Measurements from ENCODE around the gene HAT1.

DNA sequence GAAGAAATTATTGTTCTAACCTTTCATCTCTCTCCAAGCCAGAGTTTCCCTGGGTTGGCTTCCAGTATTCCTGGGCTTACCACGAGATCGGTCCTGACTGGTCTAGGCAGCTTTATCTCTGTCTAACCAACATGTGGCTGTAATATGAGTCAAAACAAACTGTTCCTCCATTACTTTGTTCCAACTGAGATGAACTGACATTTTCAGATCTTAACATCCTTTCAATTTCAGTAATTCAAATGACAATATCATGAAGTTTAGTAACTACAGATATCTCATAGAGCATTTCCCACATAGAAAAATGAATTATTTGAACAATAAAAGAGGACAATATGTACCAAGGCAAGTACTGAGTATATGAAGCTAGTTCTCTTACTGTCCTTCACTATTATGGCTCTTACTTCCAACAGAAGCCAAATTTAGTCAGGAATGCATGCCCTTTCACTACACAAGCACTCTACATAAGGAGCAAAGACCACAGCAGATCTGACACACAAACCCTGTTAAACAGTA lies 43.7 kb upstream of the HAT1 start:
- TF ChIP-seq, protein P1, sequence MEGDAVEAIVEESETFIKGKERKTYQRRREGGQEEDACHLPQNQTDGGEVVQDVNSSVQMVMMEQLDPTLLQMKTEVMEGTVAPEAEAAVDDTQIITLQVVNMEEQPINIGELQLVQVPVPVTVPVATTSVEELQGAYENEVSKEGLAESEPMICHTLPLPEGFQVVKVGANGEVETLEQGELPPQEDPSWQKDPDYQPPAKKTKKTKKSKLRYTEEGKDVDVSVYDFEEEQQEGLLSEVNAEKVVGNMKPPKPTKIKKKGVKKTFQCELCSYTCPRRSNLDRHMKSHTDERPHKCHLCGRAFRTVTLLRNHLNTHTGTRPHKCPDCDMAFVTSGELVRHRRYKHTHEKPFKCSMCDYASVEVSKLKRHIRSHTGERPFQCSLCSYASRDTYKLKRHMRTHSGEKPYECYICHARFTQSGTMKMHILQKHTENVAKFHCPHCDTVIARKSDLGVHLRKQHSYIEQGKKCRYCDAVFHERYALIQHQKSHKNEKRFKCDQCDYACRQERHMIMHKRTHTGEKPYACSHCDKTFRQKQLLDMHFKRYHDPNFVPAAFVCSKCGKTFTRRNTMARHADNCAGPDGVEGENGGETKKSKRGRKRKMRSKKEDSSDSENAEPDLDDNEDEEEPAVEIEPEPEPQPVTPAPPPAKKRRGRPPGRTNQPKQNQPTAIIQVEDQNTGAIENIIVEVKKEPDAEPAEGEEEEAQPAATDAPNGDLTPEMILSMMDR (IDR thresholded peaks at IDR 0.05; ENCODE audit: low read depth, low read length) = no peak
- TF ChIP-seq EZH2phosphoT487 (IDR thresholded peaks at IDR 0.05; ENCODE audit: low read depth) = no peak

Measured in OCI-LY3 (cell line).